Measurements from ENCODE around the gene PHLPP1. TPM values are rescaled to one million over a fixed set of nuclear protein-coding genes. Genes with fewer than 3 reads are reported as not detected.
"Not testable (repeated sequence)": the region's sequence is repeated elsewhere in the genome, so short reads cannot be mapped to it uniquely, and the experiment has no call there.

The PHLPP1 gene
- total RNA-seq, 1 donor from 2014 or later, result 47.3 TPM

DNA sequence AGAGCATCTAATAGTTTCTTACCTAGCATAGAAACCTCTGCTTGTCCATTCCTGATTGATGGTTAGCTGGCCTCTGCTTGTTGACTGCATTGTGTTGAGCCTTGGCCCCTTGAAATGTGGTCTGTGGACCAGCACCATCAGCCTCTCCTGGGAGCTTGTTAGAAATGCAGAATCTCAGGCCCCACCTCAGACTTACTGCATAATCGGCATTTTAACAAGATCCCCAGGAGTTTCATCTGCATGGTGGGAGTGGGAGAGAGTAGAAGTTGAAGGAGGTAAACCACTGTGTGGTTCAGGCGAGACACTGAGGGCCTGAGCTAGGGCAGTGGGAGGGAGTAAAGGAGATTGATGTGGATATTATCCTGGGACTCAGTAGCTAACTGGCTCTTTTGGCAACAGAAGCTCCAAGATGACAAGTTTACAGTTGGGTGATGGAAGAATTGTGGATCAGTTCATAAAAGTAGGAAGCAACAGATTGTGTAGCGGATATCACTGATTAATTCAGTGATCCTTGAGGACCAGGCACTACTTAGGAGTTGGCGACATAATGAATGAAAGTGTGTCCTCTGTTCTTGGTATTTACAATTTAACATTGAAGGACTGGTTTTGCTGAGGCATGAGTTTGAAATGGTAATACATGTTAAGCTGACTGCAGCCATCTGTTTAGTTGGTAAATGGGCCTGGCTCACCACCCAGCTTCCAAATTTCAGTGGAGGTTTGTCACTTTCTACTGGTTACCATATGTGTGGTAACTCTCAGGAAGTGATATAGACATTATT, 20.9 kb downstream of the PHLPP1 start:
- no peak for DNase-seq (ENCODE audit: low spot score)
- Mint-ChIP-seq H3K36me3 (ENCODE audit: low read depth, unreplicated experiment) (peaks cover 10% of the 10 kb centered on the region), H3K9me3 (ENCODE audit: unreplicated experiment) (no peaks in the 10 kb centered on the region), H3K4me1 (ENCODE audit: unreplicated experiment) (peaks cover 38% of the 10 kb centered on the region), H3K4me3 (ENCODE audit: unreplicated experiment) (no peak overlapping the region), H3K27me3 (ENCODE audit: unreplicated experiment) (peaks cover 3% of the 10 kb centered on the region), H3K27ac (ENCODE audit: unreplicated experiment) (no peak overlapping the region)
- TF ChIP-seq, protein P1, sequence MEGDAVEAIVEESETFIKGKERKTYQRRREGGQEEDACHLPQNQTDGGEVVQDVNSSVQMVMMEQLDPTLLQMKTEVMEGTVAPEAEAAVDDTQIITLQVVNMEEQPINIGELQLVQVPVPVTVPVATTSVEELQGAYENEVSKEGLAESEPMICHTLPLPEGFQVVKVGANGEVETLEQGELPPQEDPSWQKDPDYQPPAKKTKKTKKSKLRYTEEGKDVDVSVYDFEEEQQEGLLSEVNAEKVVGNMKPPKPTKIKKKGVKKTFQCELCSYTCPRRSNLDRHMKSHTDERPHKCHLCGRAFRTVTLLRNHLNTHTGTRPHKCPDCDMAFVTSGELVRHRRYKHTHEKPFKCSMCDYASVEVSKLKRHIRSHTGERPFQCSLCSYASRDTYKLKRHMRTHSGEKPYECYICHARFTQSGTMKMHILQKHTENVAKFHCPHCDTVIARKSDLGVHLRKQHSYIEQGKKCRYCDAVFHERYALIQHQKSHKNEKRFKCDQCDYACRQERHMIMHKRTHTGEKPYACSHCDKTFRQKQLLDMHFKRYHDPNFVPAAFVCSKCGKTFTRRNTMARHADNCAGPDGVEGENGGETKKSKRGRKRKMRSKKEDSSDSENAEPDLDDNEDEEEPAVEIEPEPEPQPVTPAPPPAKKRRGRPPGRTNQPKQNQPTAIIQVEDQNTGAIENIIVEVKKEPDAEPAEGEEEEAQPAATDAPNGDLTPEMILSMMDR (IDR thresholded peaks at IDR 0.05; ENCODE audit: unreplicated experiment), result no peak

DNA sequence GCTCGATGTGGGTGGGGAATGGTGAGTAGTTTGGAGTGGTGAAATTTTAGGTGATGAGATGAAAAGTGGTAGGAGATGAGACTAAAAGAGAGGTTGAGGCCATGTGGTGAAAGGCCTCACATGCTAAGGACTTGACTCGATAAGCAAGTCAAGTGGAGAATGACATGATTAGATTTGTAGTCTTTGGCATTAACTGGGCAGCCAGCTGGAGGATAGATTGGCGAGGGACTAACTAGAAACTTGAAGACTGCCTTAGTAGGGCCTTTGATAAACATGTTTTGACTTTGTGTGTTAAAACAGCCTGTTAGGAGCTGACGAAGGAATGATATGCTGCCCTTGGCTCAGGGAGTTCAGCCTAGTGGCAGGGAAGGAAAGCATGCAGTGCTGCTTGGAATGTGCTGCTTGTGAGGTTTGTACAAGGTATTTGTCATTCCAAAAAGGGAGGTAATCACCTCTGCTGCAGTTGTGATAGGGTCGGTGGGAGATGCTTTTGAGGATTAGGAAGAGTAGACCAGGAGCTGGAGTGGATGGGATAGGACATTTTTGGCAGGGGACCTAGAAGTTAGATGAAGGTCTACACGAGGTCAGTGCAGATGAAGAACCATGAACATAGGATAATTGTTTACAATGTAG, 22.0 kb downstream of the PHLPP1 start:
- Mint-ChIP-seq H3K27me3 (ENCODE audit: unreplicated experiment) (peaks cover 3% of the 10 kb centered on the region), H3K36me3 (ENCODE audit: low read depth, unreplicated experiment) (peaks cover 2% of the 10 kb centered on the region), H3K4me1 (ENCODE audit: unreplicated experiment) (peaks cover 44% of the 10 kb centered on the region), H3K4me3 (ENCODE audit: unreplicated experiment) (no peak overlapping the region), H3K27ac (ENCODE audit: unreplicated experiment) (peak overlapping the region; percentile 25), H3K9me3 (ENCODE audit: unreplicated experiment) (no peaks in the 10 kb centered on the region)
- no peak for DNase-seq (ENCODE audit: low spot score)
- TF ChIP-seq, protein P1 (IDR thresholded peaks at IDR 0.05; ENCODE audit: unreplicated experiment), result no peak

DNA sequence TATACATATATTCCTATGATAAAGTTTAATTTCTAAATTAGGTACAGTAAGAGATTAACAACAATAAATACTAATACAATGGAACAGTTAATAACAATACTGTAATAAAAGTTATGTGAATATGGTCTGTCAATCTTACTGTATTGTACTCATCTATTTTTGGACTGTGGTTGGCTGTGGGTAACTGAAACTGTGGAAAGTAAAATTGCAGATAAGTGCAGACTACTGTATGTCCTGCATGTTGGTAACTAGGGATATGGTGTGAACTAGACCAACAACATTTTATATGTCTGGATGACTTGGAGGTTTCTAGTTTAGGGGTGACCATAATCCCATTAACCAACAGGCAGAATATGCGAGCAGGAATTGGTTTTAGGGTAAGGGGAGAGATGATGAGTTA, 23.3 kb downstream of the PHLPP1 start:
- peaks cover 50% of the 10 kb centered on the region for H3K4me1 Mint-ChIP-seq (ENCODE audit: unreplicated experiment)
- TF ChIP-seq, protein P1 (IDR thresholded peaks at IDR 0.05; ENCODE audit: unreplicated experiment), result no peak
- no peaks in the 10 kb centered on the region for H3K9me3 Mint-ChIP-seq (ENCODE audit: unreplicated experiment)
- peak overlapping the region; percentile 48 for H3K27ac Mint-ChIP-seq (ENCODE audit: unreplicated experiment)
- no peak overlapping the region for H3K4me3 Mint-ChIP-seq (ENCODE audit: unreplicated experiment)
- DNase-seq (ENCODE audit: low spot score), result no peak
- H3K36me3 Mint-ChIP-seq (ENCODE audit: low read depth, unreplicated experiment), result no peaks in the 10 kb centered on the region
- H3K27me3 Mint-ChIP-seq (ENCODE audit: unreplicated experiment), result peaks cover 3% of the 10 kb centered on the region

DNA sequence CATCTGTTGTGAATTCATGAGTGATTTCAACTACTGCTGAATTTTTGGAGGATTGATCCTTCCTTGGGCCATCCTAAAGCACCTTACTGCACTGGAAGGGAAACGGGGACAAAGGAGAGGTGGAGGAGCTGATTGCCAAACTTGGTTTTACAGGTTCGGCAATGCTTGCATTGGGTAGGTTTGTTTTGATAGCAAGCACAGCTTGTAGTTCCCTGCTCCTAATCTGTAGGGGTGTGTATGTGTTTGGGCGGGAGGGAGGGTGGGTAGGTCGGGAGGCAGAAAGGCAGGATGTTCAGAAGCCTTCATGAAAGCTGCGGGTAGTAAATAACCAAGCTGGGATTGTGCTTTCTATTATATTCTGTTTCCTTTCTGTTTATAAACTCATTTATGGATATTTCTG, 24.6 kb downstream of the PHLPP1 start:
- H3K27ac Mint-ChIP-seq (ENCODE audit: unreplicated experiment), result peak overlapping the region; percentile 45
- no peak for DNase-seq (ENCODE audit: low spot score)
- TF ChIP-seq, protein P1 (IDR thresholded peaks at IDR 0.05; ENCODE audit: unreplicated experiment), result no peak

DNA sequence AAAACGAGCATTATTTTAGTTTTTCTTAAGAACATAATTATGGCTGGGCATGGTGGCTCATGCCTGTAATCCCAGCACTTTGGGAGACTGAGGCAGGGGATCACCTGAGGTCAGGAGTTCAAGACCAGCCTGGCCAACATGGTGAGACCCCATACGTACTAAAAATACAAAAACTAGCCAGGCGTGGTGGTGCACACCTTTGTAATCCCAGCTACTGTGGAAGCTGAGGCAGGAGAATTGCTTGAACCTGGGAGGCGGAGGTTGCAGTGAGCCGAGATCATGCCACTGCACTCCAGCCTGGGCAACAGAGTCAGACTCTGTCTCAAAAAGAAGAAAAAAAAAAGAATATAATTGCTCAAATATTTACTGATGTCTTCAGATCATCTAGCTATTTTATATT, 25.3 kb downstream of the PHLPP1 start:
- not testable (repeated sequence) for H3K4me3 Mint-ChIP-seq (ENCODE audit: unreplicated experiment); H3K36me3 Mint-ChIP-seq (ENCODE audit: low read depth, unreplicated experiment); DNase-seq (ENCODE audit: low spot score); H3K27me3 Mint-ChIP-seq (ENCODE audit: unreplicated experiment); H3K9me3 Mint-ChIP-seq (ENCODE audit: unreplicated experiment); H3K27ac Mint-ChIP-seq (ENCODE audit: unreplicated experiment)
- H3K4me1 Mint-ChIP-seq (ENCODE audit: unreplicated experiment), result peaks cover 50% of the 10 kb centered on the region

More for the DNA sequence above, 24.6 kb downstream of the PHLPP1 start:
- Mint-ChIP-seq H3K4me3 (ENCODE audit: unreplicated experiment) (no peak overlapping the region), H3K36me3 (ENCODE audit: low read depth, unreplicated experiment) (no peaks in the 10 kb centered on the region), H3K4me1 (ENCODE audit: unreplicated experiment) (peaks cover 55% of the 10 kb centered on the region), H3K27me3 (ENCODE audit: unreplicated experiment) (peaks cover 3% of the 10 kb centered on the region), H3K9me3 (ENCODE audit: unreplicated experiment) (no peaks in the 10 kb centered on the region)

Measured in endothelial cell (in vitro differentiated cells).